RWPE1 (cell line): Measurements from ENCODE around the gene ZFAND6.
"Not testable (repeated sequence)": the region's sequence is repeated elsewhere in the genome, so short reads cannot be mapped to it uniquely, and the experiment has no call there.

Experiments
- CTCF ChIA-PET: fragments of 350-600 bp; sonication (Branson Sonifier 250); formaldehyde crosslinking; extraction: SDS; loops from one replicate; lab custom pipeline; 2021; lab: Yijun Ruan, JAX
- POLR2A ChIA-PET: fragments of 400-600 bp; formaldehyde crosslinking; extraction: SDS; loops from one replicate; lab custom pipeline; 2020; ENCODE audit warnings: antibody characterized with exemption; ENCODE audit not compliant: low non-redundant PET; lab: Yijun Ruan, JAX
- DNase-seq: peaks from one replicate; pipeline ENCODE4 v3.0.0; 2012; ENCODE audit warnings: low spot score
- H3K27ac ChIP-seq: fragments of 450-650 bp; 2 replicates; pipeline ENCODE4 v1.5.1; 2017
- TF ChIP-seq, protein P1 (sequence below): fragments of 450-650 bp; conservative IDR thresholded peaks from 2 replicates; pipeline ENCODE4 v1.5.1; 2017; ENCODE audit warnings: low read depth, mild to moderate bottlenecking

Gene ZFAND6

GRCh38 chr15:80095511-80095910 is 36.0 kb downstream of the ZFAND6 start:
- TF ChIP-seq, protein P1, sequence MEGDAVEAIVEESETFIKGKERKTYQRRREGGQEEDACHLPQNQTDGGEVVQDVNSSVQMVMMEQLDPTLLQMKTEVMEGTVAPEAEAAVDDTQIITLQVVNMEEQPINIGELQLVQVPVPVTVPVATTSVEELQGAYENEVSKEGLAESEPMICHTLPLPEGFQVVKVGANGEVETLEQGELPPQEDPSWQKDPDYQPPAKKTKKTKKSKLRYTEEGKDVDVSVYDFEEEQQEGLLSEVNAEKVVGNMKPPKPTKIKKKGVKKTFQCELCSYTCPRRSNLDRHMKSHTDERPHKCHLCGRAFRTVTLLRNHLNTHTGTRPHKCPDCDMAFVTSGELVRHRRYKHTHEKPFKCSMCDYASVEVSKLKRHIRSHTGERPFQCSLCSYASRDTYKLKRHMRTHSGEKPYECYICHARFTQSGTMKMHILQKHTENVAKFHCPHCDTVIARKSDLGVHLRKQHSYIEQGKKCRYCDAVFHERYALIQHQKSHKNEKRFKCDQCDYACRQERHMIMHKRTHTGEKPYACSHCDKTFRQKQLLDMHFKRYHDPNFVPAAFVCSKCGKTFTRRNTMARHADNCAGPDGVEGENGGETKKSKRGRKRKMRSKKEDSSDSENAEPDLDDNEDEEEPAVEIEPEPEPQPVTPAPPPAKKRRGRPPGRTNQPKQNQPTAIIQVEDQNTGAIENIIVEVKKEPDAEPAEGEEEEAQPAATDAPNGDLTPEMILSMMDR, result no peak
- H3K27ac ChIP-seq, result no peak overlapping the region
- ChIA-PET POLR2A (no interaction called here), CTCF (interaction anchor here (0.5 to 0.6 kb wide), 2 partner anchors 19 to 246 kb away, joined by 3 read pairs; no protein-coding TSS in a partner anchor)
- DNase-seq, result no peak

GRCh38 chr15:80095969-80096368 is 36.5 kb downstream of the ZFAND6 start:
- ChIA-PET POLR2A (no interaction called here), CTCF (interaction anchor here (0.5 kb wide), 1 partner anchor 19 kb away, joined by 3 read pairs; no protein-coding TSS in a partner anchor)
- TF ChIP-seq, protein P1, result no peak
- no peak overlapping the region for H3K27ac ChIP-seq
- no peak for DNase-seq

DNA sequence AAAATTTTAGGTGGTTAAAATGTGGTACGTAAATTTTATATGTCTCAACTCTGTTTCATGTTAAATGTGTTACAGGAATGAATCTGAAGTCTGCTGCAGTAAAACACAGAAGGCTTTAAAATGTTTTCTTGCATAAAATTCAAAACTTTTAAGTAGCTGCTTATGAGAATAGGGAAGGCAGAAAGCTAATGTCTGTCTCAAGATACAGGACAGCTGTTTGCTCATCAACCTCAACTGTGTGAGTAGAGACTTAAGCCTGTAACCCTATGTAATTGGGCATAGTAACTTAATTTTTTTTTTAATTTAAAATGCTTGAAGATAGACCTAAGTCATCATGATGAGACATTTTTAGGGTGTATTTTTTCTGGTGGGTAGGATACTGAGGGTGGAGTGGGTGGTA is 38.9 kb downstream of the ZFAND6 start:
- ChIA-PET POLR2A (no interaction called here), CTCF (no interaction called here)
- TF ChIP-seq, protein P1, result no peak
- no peak for DNase-seq
- H3K27ac ChIP-seq, result no peak overlapping the region

DNA sequence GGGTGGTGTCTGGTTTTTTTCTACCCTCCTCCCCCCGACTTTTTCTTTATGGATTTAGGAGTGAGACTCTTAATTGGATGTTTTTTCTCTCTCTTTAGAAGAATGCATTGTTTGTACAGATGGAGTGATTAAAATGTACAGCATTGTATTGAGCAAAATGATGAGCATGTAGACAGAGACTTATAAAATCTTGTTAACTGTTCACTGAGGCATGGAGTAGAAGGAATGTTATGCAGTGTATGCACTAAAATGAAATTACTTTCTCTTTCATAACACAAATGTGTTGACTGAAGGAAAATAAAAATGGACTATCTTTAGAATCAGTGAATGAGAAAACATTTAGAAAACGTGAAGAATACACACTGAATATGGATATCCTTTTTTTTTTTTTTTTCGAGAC is 39.8 kb downstream of the ZFAND6 start:
- ChIA-PET POLR2A (no interaction called here), CTCF (no interaction called here)
- TF ChIP-seq, protein P1, result no peak
- H3K27ac ChIP-seq, result no peak overlapping the region
- DNase-seq, result no peak

GRCh38 chr15:80099662-80100061 is 40.2 kb downstream of the ZFAND6 start:
- DNase-seq, POLR2A ChIA-PET, H3K27ac ChIP-seq, CTCF ChIA-PET: not testable (repeated sequence)

GRCh38 chr15:80100247-80100646 is 40.8 kb downstream of the ZFAND6 start:
- CTCF ChIA-PET, result interaction anchor here (0.5 kb wide), 1 partner anchor 39 kb away, joined by 3 read pairs; no protein-coding TSS in a partner anchor
- H3K27ac ChIP-seq, result no peak overlapping the region
- DNase-seq, result no peak
- POLR2A ChIA-PET, result no interaction called here
- TF ChIP-seq, protein P1, result no peak

DNA sequence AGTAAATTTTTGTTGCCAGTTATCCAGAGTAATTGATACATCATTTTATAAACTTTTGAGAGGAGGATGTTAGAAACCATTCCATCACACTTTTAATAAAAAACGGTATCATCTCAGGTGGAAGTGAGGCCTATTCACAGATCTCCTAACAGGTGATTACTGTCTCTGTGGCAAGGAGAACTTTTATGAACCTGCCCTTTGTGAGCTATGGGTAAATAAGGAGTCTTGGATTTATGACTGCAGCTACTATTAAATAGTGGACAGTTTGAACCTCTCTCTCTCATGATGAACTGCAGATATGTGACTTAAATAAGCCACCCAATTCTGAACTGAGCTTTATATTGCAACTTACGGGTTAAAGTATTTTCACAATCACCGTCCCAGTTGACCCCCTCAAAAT is 45.7 kb downstream of the ZFAND6 start:
- ChIA-PET POLR2A (no interaction called here), CTCF (no interaction called here)
- TF ChIP-seq, protein P1, result no peak

More for the DNA sequence above, 45.7 kb downstream of the ZFAND6 start:
- no peak overlapping the region for H3K27ac ChIP-seq
- no peak for DNase-seq
